Measurements from ENCODE around the gene HK3.

Gene HK3

DNA sequence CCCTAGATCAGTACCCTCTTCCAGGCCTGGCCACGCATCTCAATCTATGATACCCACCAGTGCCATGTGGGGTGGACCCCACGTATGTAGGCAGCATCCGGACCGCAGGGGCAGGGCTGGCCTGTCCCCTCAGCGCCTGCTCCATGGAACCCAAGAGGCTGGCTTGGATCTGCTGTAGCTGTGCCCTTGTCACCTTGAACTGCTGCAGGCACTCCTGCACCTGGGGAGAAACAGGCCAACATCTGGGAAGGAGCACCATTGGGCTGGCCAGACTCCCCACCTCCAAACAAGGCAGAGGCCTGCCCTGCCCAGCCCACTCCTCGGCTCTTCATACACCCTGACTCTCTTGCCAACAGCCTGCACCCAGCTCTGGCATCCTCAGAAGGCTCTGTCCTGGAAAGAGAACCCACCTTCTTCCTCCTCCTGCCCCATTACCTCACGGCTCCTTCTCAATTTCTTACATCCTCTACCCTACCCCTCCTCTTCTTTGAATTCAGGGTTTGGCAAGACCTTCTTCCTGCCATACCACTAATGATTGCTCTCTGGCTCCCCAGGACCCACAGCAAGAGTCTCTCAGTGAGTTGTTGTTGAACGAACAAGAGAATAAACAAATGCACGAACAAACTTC is 7.7 kb downstream of the HK3 start:
- H3K27ac ChIP-seq (ENCODE audit: low read length) = no peak overlapping the region
- H3K4me3 ChIP-seq (ENCODE audit: low read depth in 1 of 2, low read length in 2 of 2) = no peak overlapping the region
- no peak overlapping the region for H3K9ac ChIP-seq (ENCODE audit: low read depth, low read length)
- peaks cover 3% of the 10 kb centered on the region for H4K20me1 ChIP-seq (ENCODE audit: insufficient read depth, low read length)
- H3K4me1 ChIP-seq (ENCODE audit: insufficient read depth, low read length) = no peaks in the 10 kb centered on the region
- H2AFZ ChIP-seq (ENCODE audit: low read depth, low read length) = no peak overlapping the region
- DNase-seq (no peak), ATAC-seq (ENCODE audit: insufficient read depth, low read depth) (no peak)
- TF ChIP-seq, protein P1, sequence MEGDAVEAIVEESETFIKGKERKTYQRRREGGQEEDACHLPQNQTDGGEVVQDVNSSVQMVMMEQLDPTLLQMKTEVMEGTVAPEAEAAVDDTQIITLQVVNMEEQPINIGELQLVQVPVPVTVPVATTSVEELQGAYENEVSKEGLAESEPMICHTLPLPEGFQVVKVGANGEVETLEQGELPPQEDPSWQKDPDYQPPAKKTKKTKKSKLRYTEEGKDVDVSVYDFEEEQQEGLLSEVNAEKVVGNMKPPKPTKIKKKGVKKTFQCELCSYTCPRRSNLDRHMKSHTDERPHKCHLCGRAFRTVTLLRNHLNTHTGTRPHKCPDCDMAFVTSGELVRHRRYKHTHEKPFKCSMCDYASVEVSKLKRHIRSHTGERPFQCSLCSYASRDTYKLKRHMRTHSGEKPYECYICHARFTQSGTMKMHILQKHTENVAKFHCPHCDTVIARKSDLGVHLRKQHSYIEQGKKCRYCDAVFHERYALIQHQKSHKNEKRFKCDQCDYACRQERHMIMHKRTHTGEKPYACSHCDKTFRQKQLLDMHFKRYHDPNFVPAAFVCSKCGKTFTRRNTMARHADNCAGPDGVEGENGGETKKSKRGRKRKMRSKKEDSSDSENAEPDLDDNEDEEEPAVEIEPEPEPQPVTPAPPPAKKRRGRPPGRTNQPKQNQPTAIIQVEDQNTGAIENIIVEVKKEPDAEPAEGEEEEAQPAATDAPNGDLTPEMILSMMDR (IDR thresholded peaks at IDR 0.05; ENCODE audit: borderline replicate concordance, extremely low read depth, low read length, poor library complexity, severe bottlenecking) = no peak
- H3K4me2 ChIP-seq (ENCODE audit: insufficient read depth, low read length) = no peak overlapping the region
- H3K27me3 ChIP-seq (ENCODE audit: insufficient read depth, low read length, poor library complexity) = peaks cover 5% of the 10 kb centered on the region
- H3K9me3 ChIP-seq (ENCODE audit: insufficient read depth, low read length, severe bottlenecking) = no peaks in the 10 kb centered on the region
- no peaks in the 10 kb centered on the region for H3K79me2 ChIP-seq (ENCODE audit: insufficient read depth, low read length)
- H3K36me3 ChIP-seq (ENCODE audit: insufficient read depth, low read length) = no peaks in the 10 kb centered on the region

DNA sequence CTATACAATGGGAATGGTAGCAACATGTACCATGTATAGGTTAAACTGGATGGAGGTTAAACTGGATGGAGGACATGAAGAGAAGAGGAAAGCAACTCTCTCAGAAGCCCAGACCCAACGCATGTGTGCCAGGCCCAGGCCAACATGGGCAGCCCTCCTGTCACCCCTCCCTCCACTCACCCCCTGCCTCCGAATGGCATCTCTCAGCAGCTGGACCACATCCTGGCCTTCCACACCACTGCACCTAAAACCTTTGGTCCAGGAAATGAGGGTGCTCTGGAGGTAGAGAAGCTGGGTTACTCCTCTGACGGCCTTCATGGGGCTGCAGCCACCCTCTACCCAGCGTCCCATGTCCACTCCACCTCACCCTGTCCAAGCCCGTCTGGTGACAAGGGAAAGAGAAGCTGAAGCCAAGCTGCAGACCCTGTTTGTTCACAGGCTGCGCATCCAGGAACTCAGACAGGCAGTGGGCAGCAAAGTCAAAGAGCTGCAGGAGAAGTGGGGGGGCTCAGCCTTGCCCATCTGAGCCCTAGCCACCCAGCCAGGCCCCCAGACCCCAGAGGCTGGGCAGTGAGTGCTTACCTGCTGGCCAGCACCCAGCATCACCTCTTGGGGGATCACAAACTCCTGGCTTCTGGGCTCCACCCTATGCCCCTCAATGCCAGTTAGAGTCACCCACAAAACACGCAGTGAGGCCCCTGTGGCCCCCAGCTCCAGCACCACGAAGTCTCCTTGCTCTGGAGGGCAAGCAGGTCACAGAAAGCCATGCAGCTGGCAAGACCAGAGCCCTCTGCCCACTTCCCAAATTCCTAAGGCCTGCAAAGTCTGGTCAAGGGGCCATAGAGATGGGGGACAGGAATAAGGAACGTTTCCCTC is 8.5 kb downstream of the HK3 start:
- no peaks in the 10 kb centered on the region for H3K36me3 ChIP-seq (ENCODE audit: insufficient read depth, low read length)
- H3K4me1 ChIP-seq (ENCODE audit: insufficient read depth, low read length) = no peaks in the 10 kb centered on the region
- H2AFZ ChIP-seq (ENCODE audit: low read depth, low read length) = no peak overlapping the region
- H3K27ac ChIP-seq (ENCODE audit: low read length) = no peak overlapping the region
- ATAC-seq (ENCODE audit: insufficient read depth, low read depth) (no peak), DNase-seq (no peak)
- peaks cover 5% of the 10 kb centered on the region for H3K27me3 ChIP-seq (ENCODE audit: insufficient read depth, low read length, poor library complexity)
- TF ChIP-seq, protein P1 (IDR thresholded peaks at IDR 0.05; ENCODE audit: borderline replicate concordance, extremely low read depth, low read length, poor library complexity, severe bottlenecking) = no peak
- TF ChIP-seq EZH2 (IDR thresholded peaks at IDR 0.05; ENCODE audit: borderline replicate concordance, low read depth, low read length, severe bottlenecking) = no peak
- no peak overlapping the region for H3K9ac ChIP-seq (ENCODE audit: low read depth, low read length)
- H4K20me1 ChIP-seq (ENCODE audit: insufficient read depth, low read length) = peaks cover 3% of the 10 kb centered on the region
- no peak overlapping the region for H3K4me3 ChIP-seq (ENCODE audit: low read depth in 1 of 2, low read length in 2 of 2)
- no peaks in the 10 kb centered on the region for H3K9me3 ChIP-seq (ENCODE audit: insufficient read depth, low read length, severe bottlenecking)
- H3K4me2 ChIP-seq (ENCODE audit: insufficient read depth, low read length) = no peak overlapping the region
- no peaks in the 10 kb centered on the region for H3K79me2 ChIP-seq (ENCODE audit: insufficient read depth, low read length)

DNA sequence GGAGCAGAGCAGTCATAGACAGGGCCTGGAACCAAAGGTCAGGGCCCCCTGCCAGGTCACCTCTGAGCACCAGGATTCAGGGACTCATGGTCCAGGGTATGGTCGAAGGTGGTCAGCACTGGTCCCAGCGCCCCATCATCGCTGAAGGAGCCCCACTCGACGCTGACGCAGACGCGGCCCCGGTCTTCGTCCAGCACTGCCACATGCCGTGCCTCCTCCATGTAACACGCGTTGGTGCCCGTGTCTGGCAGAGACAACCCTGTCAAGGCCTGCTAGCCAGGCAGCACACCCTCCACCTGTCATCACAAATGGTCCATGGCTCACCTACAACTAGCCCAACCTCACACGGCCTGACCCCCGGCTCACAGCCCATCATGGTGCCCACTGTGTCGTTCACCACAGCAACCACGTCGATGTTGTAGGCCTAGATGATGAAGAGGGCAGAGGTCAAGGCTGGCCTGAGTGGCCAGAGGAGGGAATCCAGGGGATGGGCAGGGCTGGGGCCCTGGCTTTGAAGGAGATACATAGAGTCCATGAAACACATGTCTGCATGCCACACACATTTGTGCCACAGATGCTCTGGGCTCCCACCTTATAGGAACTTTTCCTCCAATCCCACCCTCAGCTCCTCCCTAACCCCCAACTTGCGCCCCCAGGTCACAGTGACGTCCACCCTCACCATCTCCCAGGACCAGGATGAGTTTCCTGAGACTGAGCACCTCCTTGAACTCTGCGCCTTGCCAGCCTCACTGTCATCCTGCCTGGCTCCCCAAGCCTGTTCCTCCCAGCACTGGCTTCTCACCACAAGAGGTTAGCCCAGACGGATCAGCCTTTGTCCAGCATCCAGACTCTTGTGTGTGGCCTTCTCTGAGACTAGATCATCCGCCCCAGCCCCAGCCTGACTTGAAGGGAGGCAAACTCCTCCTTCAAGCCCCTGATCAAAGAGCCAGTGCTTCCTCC is 9.5 kb downstream of the HK3 start:
- DNase-seq = no peak
- peaks cover 5% of the 10 kb centered on the region for H3K27me3 ChIP-seq (ENCODE audit: insufficient read depth, low read length, poor library complexity)

More for the DNA sequence above, 9.5 kb downstream of the HK3 start:
- Histone ChIP-seq H2AFZ (ENCODE audit: low read depth, low read length) (no peak overlapping the region), H3K4me2 (ENCODE audit: insufficient read depth, low read length) (no peak overlapping the region), H3K4me3 (ENCODE audit: low read depth in 1 of 2, low read length in 2 of 2) (no peak overlapping the region), H3K4me1 (ENCODE audit: insufficient read depth, low read length) (no peaks in the 10 kb centered on the region), H3K9me3 (ENCODE audit: insufficient read depth, low read length, severe bottlenecking) (no peaks in the 10 kb centered on the region), H4K20me1 (ENCODE audit: insufficient read depth, low read length) (peaks cover 3% of the 10 kb centered on the region), H3K79me2 (ENCODE audit: insufficient read depth, low read length) (no peaks in the 10 kb centered on the region), H3K9ac (ENCODE audit: low read depth, low read length) (no peak overlapping the region), H3K36me3 (ENCODE audit: insufficient read depth, low read length) (no peaks in the 10 kb centered on the region), H3K27ac (ENCODE audit: low read length) (no peak overlapping the region)
- no peak for ATAC-seq (ENCODE audit: insufficient read depth, low read depth)
- no peak for TF ChIP-seq EZH2 (IDR thresholded peaks at IDR 0.05; ENCODE audit: borderline replicate concordance, low read depth, low read length, severe bottlenecking)
- TF ChIP-seq, protein P1 (IDR thresholded peaks at IDR 0.05; ENCODE audit: borderline replicate concordance, extremely low read depth, low read length, poor library complexity, severe bottlenecking) = no peak

All from DND-41 (cell line).